K562 (cell line): ENCODE measurements around the gene ARL10. TPM values are rescaled to one million over a fixed set of nuclear protein-coding genes. Genes with fewer than 3 reads are reported as not detected.

Source experiments
- CBX1 ChIP-seq: sonication (generic); IDR thresholded peaks from 2 replicates; pipeline ENCODE4 v1.6.1; 2016; ENCODE audit warnings: antibody characterized with exemption, low read depth, mild to moderate bottlenecking
- CXXC5 ChIP-seq: fragments of 250-450 bp; sonication (Bioruptor Pico); IDR thresholded peaks from 2 replicates; pipeline ENCODE4 v1.8.0; 2022; ENCODE audit warnings: inconsistent platforms, mild to moderate bottlenecking, moderate library complexity
- GTF3C2 ChIP-seq: IDR thresholded peaks from 3 replicates; pipeline ENCODE4 v1.6.1; 2011; ENCODE audit warnings: borderline replicate concordance, mild to moderate bottlenecking, moderate library complexity; ENCODE audit not compliant: insufficient read length; ENCODE audit errors: extremely low read depth
- ILK ChIP-seq: fragments of 450-650 bp; IDR thresholded peaks from 2 replicates; pipeline ENCODE4 v1.6.1; 2016; ENCODE audit warnings: missing genetic modification characterization, low read depth, mild to moderate bottlenecking, missing compliant biosample characterization, moderate library complexity, borderline replicate concordance
- KLF10 ChIP-seq: fragments of 250-450 bp; sonication (Bioruptor Pico); IDR thresholded peaks from 2 replicates; pipeline ENCODE4 v1.6.1; 2021; ENCODE audit warnings: matching md5 sums
- POLR2AphosphoS5 ChIP-seq: IDR thresholded peaks from 2 replicates; pipeline ENCODE4 v1.6.1; 2011; ENCODE audit warnings: mild to moderate bottlenecking, low read depth, low read length, moderate library complexity; ENCODE audit not compliant: control insufficient read depth, insufficient read depth
- SMAD3 ChIP-seq: fragments of 450-650 bp; formaldehyde crosslinking; conservative IDR thresholded peaks from 2 replicates; pipeline ENCODE4 v1.4.0; 2020; ENCODE audit warnings: mild to moderate bottlenecking
- SPI1 ChIP-seq: IDR thresholded peaks from 2 replicates; pipeline ENCODE4 v1.6.1; 2011; ENCODE audit warnings: low read depth, low read length, control low read depth, borderline replicate concordance
- TFAM ChIP-seq: fragments of 250-450 bp; sonication (Bioruptor Pico); conservative IDR thresholded peaks from 2 replicates; pipeline ENCODE4 v1.5.0; 2021; ENCODE audit warnings: mild to moderate bottlenecking, moderate library complexity
- YY1 ChIP-seq, 3 experiments: IDR thresholded peaks; 2 replicates each; pipeline ENCODE4 v1.6.1; 2011; ENCODE audit warnings: low read length in 2 of 3, mild to moderate bottlenecking in 2 of 3, moderate library complexity in 2 of 3, borderline replicate concordance in 1 of 3, control low read depth in 1 of 3, low read depth in 1 of 3; ENCODE audit not compliant: insufficient read depth in 3 of 3, insufficient replicate concordance in 2 of 3, control insufficient read depth in 1 of 3, insufficient read length in 1 of 3; ENCODE audit errors: extremely low read depth in 1 of 3
- ZFP91 ChIP-seq: sonication (generic); formaldehyde crosslinking; IDR thresholded peaks from 2 replicates; pipeline ENCODE4 v1.8.0; 2022; ENCODE audit warnings: mild to moderate bottlenecking, missing genetic modification reagents
- polyA plus RNA-seq, 8 experiments: library from polyadenylated mRNA; depleted of rRNA in 4 of 8; stranded (reverse) in 5 of 8; unstranded in 3 of 8; fragments of >200 nt; fragmentation: Nextera tagmentation in 2 of 8; fragmentation: Illumina TruSeq in 1 of 8; extraction: Ambion mirVana in 2 of 8; extraction: Trizol in 1 of 8; gene quantifications; 2 replicates each; pipeline versions ENCODE4 v1.2.1 to v1.2.3, GENCODE V29; 2011 to 2014; ENCODE audit warnings: inconsistent platforms in 1 of 8, missing spikeins in 1 of 8
- total RNA-seq, 7 experiments: library from RNA; depleted of rRNA in 6 of 7; stranded (reverse); fragments of >200 nt in 6 of 7; fragmentation: Illumina TruSeq in 2 of 7; extraction: Trizol in 2 of 7; gene quantifications; 2 replicates each; pipeline versions ENCODE4 v1.2.1 to v1.2.3, GENCODE V29; 2011 to 2021; ENCODE audit warnings: low replicate concordance in 1 of 7

ARL10 gene
- total and polyA plus RNA-seq, 9 of the 15 experiments (the other 6 are each of a cell fraction or from before 2014, with no cell fraction given): under 0.01 to 0.40 (median 0.34) TPM; not detected in 3

DNA sequence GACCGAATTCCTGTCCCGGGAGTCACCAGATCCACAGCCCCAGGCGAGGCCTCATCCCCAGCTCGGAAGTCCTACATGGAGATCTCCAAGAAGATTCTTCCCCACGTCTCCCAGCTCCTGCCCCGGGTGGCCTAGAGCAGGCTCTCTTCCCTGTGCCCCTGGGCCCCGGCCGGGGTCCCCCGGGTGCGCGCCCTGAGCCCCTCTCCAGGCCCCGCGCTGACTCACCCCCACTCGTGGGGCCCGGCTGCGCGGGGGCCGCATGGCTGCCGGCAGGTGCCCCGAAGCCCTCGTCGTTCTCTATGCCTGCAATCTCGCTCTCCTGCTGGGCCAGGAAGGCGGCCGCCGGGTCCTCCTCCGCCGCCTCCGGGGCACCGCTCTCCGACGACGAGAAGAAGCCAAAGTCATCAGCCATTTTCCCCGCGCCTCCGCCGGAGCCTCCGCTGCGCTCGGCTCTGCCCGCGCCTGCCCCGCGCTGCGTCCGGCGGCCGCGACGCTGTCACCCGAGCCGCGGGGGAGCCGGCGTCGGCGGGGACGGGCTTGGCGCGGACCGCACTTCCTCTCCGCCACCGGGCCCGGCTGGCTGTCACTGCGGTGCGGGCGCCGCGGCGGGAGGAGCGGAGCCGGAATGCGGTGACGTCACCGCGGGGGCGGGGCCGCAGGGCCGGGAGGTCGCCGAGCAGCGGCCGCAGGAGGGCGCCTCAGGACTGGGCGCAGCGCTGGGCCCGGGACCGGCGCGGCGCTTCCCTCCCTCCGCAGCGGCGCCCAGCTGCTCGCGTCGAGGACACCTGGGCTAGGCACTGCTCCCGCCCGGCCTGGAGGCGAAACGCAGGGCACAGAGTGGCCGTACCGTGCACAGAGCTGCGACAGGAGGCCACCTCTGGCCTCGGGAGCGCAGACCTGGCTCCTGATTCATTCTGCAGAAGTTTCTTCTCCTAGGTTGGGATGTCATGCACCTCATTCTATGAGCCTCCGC, 51.0 kb downstream of the ARL10 start, which contains the start of gene CLTB (continued):
- no peak for TF ChIP-seq GTF3C2
- TF ChIP-seq TFAM (CRISPR knock-in tag): no peak
- TF ChIP-seq SPI1: peak; percentile 89
- TF ChIP-seq SMAD3 (CRISPR knock-in tag): no peak
- no peak for TF ChIP-seq ZFP91 (CRISPR knock-in tag)
- no peak for TF ChIP-seq KLF10 (CRISPR knock-in tag)
- 0 out of 2 replicates have a peak, but pooled peaks have one; percentile 41 for TF ChIP-seq POLR2AphosphoS5
- peak; percentile 96 for TF ChIP-seq CXXC5
- peak in 2 of 3 experiments; percentile 75 to 77 for TF ChIP-seq YY1 (IDR thresholded peaks at IDR 0.05; ENCODE audit: borderline replicate concordance in 1 of 3, control insufficient read depth in 1 of 3, extremely low read depth in 1 of 3, insufficient read depth in 3 of 3, insufficient read length in 1 of 3, insufficient replicate concordance in 2 of 3, low read depth in 1 of 3, low read length in 2 of 3)
- no peak for TF ChIP-seq ILK (tag)
- TF ChIP-seq CBX1: no peak; the same call in 1 of the 2 replicates
